ENCODE data around the gene CFAP251. TPM values are rescaled to one million over a fixed set of nuclear protein-coding genes. Genes with fewer than 3 reads are reported as not detected.
A peak's percentile ranks its signal among the peaks of the same experiment; 100 is the strongest.

The CFAP251 gene
- total RNA-seq, 1 donor from 2014 or later, result 0.92 TPM

DNA sequence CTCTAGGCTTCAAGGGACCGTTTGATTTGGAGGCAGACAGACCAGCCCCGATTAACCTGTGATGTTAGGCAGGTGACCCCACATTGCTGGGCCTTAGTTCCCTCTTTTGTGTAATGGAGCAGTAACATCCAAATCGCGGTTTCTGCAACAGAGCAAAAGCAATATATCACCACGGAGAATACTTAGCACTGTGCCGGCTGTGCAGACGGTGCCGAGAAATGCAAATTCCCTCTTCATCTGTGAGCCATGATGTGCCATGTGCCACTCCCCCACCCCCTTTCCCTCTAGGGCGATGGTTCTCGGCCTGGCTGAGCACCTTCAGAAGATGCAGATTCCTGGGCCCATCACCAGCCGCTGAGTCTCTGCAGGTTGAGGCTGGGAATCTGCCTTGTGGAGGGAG lies 114.2 kb downstream of the CFAP251 start:
- Mint-ChIP-seq H3K27ac (no peak overlapping the region), H3K27me3 (ENCODE audit: insufficient read depth, low read depth) (peaks cover 6% of the 10 kb centered on the region), H3K36me3 (peaks cover 18% of the 10 kb centered on the region), H3K4me1 (peaks cover 16% of the 10 kb centered on the region), H3K9me3 (peaks cover 3% of the 10 kb centered on the region), H3K4me3 (no peak overlapping the region)
- no peaks in the 10 kb centered on the region for H3F3A ChIP-seq (ENCODE audit: low read depth)
- H3K9me3 ChIP-seq (ENCODE audit: low read depth), result no peaks in the 10 kb centered on the region
- no peak overlapping the region for H3K9ac ChIP-seq
- no peaks in the 10 kb centered on the region for H3K36me3 ChIP-seq
- no peaks in the 10 kb centered on the region for H3K4me1 ChIP-seq
- no peak for TF ChIP-seq CTCF (IDR thresholded peaks at IDR 0.05)
- no peak for TF ChIP-seq EZH2 (IDR thresholded peaks at IDR 0.05)
- no peak for TF ChIP-seq EZH2phosphoT487 (IDR thresholded peaks at IDR 0.05)
- DNase-seq (ENCODE audit: low spot score), result no peak
- no peak overlapping the region for H3K4me3 ChIP-seq
- no peaks in the 10 kb centered on the region for H3K27me3 ChIP-seq
- H4K20me1 ChIP-seq (ENCODE audit: low read depth), result peaks cover 79% of the 10 kb centered on the region
- no peak overlapping the region for H2AFZ ChIP-seq (replicated peaks)
- no peak overlapping the region for H3K27ac ChIP-seq
- H3K4me2 ChIP-seq, result no peak overlapping the region
- H3K79me2 ChIP-seq (ENCODE audit: low read depth), result peaks cover 70% of the 10 kb centered on the region

GRCh38 chr12:122035292-122035691 lies 116.9 kb downstream of the CFAP251 start:
- no peak for DNase-seq (ENCODE audit: low spot score)
- Mint-ChIP-seq H3K36me3 (peaks cover 23% of the 10 kb centered on the region), H3K27me3 (ENCODE audit: insufficient read depth, low read depth) (peaks cover 6% of the 10 kb centered on the region), H3K4me1 (peaks cover 4% of the 10 kb centered on the region), H3K4me3 (no peak overlapping the region), H3K27ac (peak overlapping the region; percentile 29), H3K9me3 (no peaks in the 10 kb centered on the region)
- Histone ChIP-seq H3K4me1 (no peaks in the 10 kb centered on the region), H3K9me3 (ENCODE audit: low read depth) (no peaks in the 10 kb centered on the region), H3K4me3 (no peak overlapping the region), H3F3A (ENCODE audit: low read depth) (no peaks in the 10 kb centered on the region), H4K20me1 (ENCODE audit: low read depth) (peaks cover 52% of the 10 kb centered on the region), H3K36me3 (no peaks in the 10 kb centered on the region), H3K9ac (no peak overlapping the region), H3K4me2 (no peak overlapping the region), H2AFZ (replicated peaks) (no peak overlapping the region), H3K27me3 (no peaks in the 10 kb centered on the region), H3K79me2 (ENCODE audit: low read depth) (peaks cover 42% of the 10 kb centered on the region), H3K27ac (no peak overlapping the region)
- no peak for TF ChIP-seq CTCF (IDR thresholded peaks at IDR 0.05)
- no peak for TF ChIP-seq EZH2phosphoT487 (IDR thresholded peaks at IDR 0.05)

- Histone ChIP-seq H3K27me3 (no peaks in the 10 kb centered on the region), H3K4me2 (no peak overlapping the region), H2AFZ (replicated peaks) (no peak overlapping the region), H3K4me3 (no peak overlapping the region), H4K20me1 (ENCODE audit: low read depth) (peaks cover 43% of the 10 kb centered on the region), H3K79me2 (ENCODE audit: low read depth) (peaks cover 36% of the 10 kb centered on the region), H3K4me1 (no peaks in the 10 kb centered on the region), H3K27ac (no peak overlapping the region), H3F3A (ENCODE audit: low read depth) (no peaks in the 10 kb centered on the region), H3K9ac (no peak overlapping the region), H3K36me3 (no peaks in the 10 kb centered on the region), H3K9me3 (ENCODE audit: low read depth) (no peaks in the 10 kb centered on the region)
- H3K4me3 Mint-ChIP-seq, result no peak overlapping the region
- DNase-seq (ENCODE audit: low spot score), result no peak
- H3K27me3 Mint-ChIP-seq (ENCODE audit: insufficient read depth, low read depth), result peaks cover 3% of the 10 kb centered on the region
- peaks cover 4% of the 10 kb centered on the region for H3K4me1 Mint-ChIP-seq
- H3K27ac Mint-ChIP-seq, result peak overlapping the region; percentile 65
- H3K9me3 Mint-ChIP-seq, result no peaks in the 10 kb centered on the region
- TF ChIP-seq CTCF (IDR thresholded peaks at IDR 0.05) (no peak), EZH2phosphoT487 (IDR thresholded peaks at IDR 0.05) (no peak), EZH2 (IDR thresholded peaks at IDR 0.05) (no peak)
- H3K36me3 Mint-ChIP-seq, result peaks cover 24% of the 10 kb centered on the region
These were observed 117.8 kb downstream of the CFAP251 start for GRCh38 chr12:122036153-122036552.
